NCI-H2029 (cell line): ENCODE data around the gene LY6G5C.
"Not testable (repeated sequence)": the region's sequence is repeated elsewhere in the genome, so short reads cannot be mapped to it uniquely, and the experiment has no call there.

ENCODE experiments used
- DNase-seq: peaks from one replicate; lab custom pipeline; 2025; lab: John Stamatoyannopoulos, UW

The LY6G5C gene

DNA sequence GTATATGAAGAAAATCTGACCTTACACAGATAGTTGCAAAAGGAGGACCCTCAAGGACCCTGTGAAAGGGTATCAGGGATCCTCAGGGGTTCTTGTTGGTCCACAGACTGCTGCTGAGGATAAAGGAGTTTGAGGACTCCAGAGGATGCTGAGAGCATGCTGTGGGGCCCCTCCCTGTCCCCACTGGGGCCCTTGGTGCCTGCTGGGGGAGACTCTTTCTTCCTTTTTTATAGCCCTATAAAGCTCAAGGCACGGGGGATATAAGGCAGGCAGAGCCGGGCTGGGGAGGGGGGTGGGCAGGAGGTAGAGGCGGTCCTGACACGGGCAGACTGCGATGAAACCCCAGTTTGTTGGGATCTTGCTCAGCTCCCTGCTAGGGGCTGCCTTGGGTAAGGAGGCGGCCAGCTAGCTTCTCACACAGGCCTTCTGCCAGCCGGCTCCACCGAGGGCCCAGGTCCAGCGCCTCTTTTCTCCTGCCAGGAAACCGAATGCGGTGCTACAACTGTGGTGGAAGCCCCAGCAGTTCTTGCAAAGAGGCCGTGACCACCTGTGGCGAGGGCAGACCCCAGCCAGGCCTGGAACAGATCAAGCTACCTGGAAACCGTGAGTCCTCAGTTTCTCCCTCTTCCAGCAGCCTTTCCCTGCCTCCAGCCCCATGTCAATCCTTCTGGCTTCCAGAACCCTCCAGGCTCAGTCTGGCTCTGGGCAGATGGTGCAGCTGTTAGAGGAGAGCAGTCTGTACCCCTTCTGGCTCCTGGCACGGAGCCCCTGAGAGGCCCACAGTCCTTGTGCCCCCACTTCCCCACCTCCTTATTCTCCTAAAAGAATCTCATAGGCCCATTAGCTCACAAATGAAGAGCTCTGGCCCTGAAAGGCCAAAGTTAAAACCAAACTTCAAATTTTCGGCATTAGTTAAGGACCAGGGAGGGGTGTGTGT, 34.4 kb upstream of the LY6G5C start, which contains the start of gene LY6G6D:
Gene LY6G6D, plus strand, starts transcription at position 327 of the 937 bp plus-strand sequence. Its CDS starts 8 bp downstream, at position 335.
- no peak for DNase-seq

- DNase-seq, result no peak
Measured at GRCh38 chr6:31713991-31714684, 33.3 kb upstream of the LY6G5C start.

DNA sequence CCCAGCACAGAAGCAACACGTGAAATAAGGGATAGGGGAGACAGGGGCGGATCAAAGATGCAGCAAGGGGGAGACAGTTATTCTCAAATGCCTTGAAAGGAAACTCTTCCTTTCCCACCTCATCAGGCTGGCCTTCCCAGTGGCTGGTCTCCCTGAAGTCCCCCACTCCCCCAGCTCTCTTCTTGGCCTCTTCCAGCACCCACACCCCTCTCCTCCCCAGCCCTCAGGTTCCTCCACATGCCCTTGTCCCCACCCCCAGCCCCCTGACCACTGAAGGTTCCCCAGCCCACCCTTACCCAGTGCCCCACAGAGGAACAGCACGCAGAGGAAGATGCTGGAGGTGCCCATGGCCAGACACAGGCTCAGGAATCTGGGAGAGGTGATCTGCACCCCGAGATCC, 32.6 kb upstream of the LY6G5C start:
- no peak for DNase-seq

DNA sequence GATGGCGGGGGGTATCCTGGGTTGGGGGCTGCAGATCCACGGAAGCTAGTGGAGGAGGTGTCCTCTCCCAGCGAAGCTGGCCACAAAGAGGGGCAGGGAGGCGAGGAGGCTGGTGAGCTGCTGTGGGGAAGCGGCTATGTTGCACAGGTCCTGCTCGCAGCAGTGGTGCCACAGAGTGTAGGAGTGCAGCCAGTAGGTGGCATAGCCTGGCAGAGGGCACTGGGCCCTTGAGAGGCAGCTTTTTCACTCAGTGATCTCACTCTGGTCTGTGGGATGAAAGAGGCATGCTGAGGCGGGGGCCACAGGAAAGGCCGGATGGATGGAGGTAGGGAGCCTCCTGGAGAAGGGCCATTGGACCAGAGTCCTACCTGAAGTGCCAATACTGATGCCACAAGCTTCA, 31.4 kb upstream of the LY6G5C start:
- DNase-seq, result no peak

DNA sequence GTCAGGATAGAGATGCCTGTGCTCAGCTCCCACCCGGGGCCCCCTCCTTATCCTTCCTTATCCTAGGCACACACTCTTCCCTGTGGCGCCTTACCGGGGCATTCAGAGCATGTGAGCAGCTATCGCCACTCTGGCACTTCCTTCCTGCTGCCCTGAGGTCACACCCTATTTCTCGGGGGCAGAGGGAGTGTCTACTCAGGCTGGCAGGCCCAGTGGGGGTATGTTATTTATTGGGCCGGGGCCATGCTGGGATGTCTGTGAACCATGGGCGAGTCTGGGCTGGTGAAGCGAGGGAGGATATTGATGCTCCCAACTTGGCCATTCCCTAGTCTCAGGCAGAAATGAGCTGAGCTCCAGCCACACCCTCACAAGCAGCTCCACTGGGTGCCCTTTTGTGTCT, 30.4 kb upstream of the LY6G5C start:
- no peak for DNase-seq

DNA sequence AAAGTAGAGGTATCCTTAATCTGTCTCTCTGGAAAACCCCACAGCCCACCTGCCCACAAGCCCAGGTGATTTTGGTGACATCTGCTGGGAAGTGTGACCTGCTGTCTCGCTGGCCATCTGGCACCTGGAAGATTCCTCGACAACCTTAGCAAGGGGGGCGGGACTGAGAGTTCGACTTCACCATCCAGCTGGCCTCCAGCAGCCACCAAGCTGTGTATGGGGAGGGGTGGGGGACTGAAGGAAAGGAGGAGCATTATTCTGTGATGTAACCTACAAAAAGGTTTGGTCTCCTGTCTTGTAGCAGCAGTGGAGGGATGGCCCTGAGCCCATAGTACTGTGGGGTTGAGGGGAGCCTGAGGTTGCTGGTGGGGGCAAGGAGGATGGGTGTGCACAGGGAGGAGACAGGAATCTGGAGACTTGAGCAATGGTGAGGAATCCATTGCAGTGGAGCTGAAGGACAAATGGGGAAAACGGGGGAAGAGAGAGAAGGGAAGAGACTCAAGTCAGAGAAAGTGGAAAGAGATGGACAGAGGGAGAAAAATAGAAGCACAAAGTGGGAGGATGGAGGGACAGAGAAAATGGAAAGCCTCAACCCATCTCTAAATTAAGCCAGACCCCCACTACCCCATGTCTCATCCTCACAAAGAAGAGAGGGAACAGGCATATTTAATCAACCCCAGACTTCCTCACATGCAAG, 29.8 kb upstream of the LY6G5C start:
- DNase-seq, result no peak

DNA sequence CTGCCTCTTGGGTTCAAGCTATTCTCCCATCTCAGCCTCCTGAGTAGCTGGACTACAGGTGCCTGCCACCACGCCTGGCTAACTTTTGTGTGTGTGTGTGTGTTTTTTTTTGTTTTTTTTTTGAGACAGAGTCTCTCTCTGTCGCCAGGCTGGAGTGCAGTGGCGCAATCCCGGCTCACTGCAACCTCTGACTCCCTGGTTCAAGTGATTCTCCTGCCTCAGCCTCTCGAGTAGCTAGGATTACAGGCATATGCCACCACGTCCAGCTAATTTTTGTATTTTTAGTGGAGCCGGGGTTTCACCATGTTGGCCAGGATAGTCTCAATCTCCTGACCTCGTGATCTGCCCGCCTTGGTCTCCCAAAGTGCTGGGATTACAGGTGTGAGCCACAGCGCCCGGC, 28.3 kb upstream of the LY6G5C start:
- not testable (repeated sequence) for DNase-seq

GRCh38 chr6:31708224-31708623, 27.4 kb upstream of the LY6G5C start:
- no peak for DNase-seq

DNA sequence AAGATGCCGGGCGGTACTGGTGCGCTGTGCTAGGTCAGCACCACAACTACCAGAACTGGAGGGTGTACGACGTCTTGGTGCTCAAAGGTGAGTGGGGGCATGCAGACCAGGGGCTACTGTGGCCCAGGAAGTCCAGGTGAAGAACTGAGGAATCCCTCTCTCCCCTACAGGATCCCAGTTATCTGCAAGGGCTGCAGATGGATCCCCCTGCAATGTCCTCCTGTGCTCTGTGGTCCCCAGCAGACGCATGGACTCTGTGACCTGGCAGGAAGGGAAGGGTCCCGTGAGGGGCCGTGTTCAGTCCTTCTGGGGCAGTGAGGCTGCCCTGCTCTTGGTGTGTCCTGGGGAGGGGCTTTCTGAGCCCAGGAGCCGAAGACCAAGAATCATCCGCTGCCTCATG, 26.8 kb upstream of the LY6G5C start:
- DNase-seq, result no peak

- DNase-seq, result no peak
Measured at GRCh38 chr6:31706599-31706998, 25.7 kb upstream of the LY6G5C start, which contains the start of gene LY6G6F. LY6G6F (plus strand) TSS chr6:31706866; CDS start chr6:31706907, 41 bp downstream.

GRCh38 chr6:31705931-31706330, 25.1 kb upstream of the LY6G5C start:
- no peak for DNase-seq

DNA sequence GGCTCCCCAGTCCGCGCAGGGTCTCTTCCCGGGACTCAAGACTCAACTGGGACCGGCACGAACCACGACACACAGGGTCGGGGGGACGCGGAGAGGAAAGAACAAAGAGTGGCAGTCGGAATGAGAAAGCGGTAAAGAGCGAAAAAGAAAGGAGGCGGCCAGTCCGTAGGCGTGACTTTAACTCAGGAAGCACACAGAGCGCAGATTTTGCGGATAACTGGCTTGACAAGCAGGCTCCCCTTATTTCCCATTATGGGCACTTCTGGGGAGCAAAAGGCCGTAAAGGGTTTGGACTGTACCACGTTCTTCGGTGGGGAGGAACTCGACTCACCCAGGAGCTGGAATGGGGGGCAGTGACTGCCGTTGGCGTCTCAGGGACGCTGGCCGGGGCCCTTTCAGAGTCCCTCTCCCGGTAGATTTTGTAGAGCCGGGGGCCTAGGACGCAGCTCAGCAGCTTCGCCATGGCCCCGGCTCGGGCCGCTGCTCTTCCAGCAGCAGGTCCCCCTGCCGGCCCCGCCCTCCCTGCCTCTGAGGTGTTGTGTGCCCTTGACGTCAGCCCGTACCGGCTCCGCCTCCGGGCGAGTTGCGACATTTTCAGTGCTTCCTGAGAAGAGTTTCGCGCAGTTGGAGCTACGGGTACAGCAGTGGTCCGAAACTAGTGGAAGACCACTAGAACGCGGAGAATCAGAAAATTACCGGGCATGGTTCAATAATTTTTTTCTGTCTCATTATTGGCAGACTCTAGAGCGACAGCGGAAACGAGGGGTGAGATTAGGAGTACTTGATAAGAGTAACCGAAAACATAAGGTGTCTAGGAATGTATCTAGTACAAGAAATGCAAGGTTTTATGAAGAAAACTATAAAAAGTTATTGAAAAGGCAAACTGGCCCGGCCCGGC, 22.2 kb upstream of the LY6G5C start, which contains the start of gene ABHD16A:
Gene ABHD16A, minus strand, starts transcription at position 506 of the 898 bp plus-strand sequence. Its CDS starts 43 bp downstream, at position 463.
- peak; percentile 95 for DNase-seq

DNA sequence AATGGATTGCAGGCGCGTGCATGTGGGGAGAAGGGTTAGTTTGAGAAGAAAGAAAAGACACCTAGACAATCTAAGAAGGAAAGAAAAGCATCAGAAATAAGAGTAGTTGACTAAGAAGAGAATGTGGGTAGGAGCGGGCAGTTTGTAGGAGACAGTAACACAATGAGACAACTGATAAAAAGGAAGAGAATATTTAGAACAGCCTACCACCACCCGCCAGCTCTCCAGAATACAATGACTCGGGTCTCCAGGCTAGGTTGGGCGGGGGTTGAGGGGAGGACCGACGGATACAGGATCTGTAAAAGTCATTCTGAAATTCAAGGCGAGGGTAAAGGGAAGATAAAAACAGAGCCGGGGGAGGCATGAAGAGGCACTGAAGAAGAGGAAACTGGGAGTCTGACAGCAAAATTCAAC, 21.5 kb upstream of the LY6G5C start:
- no peak for DNase-seq

DNA sequence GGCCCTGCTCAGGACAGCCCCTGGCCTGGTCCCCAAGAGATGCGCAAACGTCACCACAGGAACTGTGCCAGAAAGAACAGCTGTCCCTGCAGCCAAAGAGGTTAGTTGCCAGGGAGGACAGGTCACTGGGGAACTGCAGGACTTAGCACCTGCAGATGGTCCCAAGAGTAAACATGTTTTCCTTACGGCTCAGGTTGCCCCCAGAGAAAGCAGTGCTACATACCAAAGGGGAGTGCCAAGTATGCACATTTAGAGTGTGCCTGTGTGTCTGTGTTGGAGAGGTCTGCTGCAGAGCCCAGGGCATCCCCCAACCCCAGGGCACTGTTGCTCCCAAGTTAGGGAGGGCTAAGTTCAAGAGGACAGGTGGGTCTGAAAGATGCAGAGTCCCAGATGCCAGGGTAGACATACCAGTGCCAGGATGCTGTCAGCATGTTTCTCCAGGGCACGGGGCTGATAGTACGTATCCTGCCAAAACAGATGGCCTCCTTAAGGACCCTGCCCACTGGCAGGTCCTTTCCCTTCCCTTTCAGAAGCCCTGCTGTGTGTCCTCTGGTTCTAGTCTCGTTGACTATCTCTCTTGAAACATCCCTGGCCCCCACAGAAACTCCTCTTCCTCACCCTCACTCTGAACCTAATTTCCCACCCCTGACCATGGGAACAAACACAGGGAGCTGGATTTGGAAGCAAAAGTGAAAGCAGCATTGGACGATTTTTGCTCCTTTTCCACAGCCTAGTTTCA, 21.0 kb upstream of the LY6G5C start:
- DNase-seq, result peak; percentile 27

DNA sequence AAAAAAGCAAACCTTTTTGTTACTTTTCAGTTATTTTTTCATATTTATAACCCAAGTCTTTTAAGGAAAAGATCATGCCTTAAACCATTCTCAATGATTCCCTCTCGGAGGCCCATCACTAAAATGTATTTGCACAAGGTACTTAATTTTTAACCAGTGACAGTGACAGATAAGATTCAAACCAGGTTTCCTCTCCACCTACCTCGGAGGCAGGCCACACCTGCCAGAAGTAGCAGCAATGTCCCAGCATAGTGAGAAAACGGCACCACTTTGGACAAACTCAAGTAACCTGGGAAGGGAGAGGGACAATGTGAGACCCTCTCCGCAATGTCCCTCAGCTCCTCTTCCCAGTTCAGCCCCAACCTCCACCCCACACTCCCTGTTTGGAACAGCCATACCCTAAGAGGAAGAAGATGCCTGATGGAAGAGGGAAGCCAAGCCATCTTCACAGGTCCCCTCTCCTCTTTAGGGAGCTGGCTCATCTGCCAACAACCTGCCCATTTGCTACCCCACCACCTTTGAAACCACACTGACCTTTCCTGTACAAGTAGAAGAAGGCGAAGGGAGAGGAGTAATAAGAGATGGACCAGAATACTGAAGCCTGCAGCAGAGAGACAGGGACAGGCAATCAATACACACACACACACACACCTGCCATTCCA, 20.0 kb upstream of the LY6G5C start:
- no peak for DNase-seq

DNA sequence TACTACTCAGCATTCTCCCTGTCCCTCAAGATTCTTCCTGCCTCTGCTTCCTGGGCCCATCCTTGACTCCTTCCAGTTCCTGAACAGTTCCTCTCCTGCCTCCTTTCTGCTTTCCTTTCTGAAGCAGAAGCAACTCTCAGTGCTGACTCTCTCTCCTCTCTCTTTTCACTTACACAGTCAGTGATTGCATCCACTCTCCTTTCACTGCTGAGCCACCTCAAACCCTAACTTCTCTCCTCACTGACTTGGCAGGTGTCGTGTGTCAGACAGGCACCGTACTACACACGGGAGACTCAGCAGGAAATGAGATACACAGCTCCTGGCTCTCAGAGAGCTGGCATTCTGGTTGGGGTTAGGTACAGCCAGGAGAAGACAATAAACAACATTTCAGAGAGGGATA, 16.7 kb upstream of the LY6G5C start:
- DNase-seq, result peak; percentile 55

DNA sequence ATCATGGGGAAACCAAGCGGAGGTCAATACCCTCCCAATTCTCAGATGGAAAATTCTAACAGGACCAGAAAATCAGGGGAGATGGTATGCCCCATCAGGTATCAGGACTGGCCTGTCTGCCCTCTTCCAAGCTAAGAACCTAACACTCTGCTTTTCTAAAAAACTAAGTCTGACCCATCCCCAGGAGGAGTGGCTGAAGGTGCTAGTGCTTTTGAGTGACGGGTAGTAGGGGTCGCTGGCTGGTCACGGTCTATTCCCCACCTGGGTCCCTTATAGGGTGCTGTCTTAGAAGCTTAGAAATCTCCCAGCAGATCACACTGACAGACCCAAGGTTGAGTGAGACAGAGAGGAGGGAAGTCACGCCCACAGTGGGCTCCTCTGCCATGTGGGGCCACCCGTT, 12.7 kb upstream of the LY6G5C start:
- no peak for DNase-seq

DNA sequence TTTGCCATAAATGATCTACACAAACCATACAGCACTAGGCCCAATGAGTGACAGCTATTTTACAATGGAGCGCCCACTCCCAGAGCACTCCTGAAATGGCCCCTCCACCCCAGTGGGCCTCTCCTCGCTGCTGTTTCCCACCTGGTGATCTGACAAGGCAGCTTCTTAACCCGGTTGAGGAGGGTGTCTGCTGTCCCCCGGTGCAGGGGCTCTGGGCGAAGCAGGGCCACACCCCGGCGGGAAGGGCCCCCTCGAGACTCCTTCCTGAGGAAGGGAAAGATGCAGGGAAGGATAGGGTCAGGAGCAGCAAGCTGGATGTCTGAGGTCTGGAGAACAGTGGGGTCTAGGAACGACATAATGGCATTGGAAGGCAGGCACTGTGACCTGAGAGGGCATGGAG, 12.0 kb upstream of the LY6G5C start:
- DNase-seq, result no peak

- no peak for DNase-seq
Measured at GRCh38 chr6:31692353-31692752, 11.5 kb upstream of the LY6G5C start.

GRCh38 chr6:31691564-31692108, 10.8 kb upstream of the LY6G5C start:
- no peak for DNase-seq
